Measurements from ENCODE around the gene TUBG2. TPM values are rescaled to one million over a fixed set of nuclear protein-coding genes. Genes with fewer than 3 reads are reported as not detected.
"Not testable (repeated sequence)": the region's sequence is repeated elsewhere in the genome, so short reads cannot be mapped to it uniquely, and the experiment has no call there.

The TUBG2 gene
- polyA plus RNA-seq (ENCODE audit: insufficient read length) = 37.2 TPM
- long read RNA-seq, donor 1, partial matches to known transcripts = 5 of 9 reads
- long read RNA-seq, donor 1, other reads (novel, unspliced or antisense) = 0 of 9 reads
- long read RNA-seq, donor 2, partial matches to known transcripts = 0 of 3 reads
- long read RNA-seq, donor 2, other reads (novel, unspliced or antisense) = 0 of 3 reads
- long read RNA-seq, donor 3, partial matches to known transcripts = 0 of 3 reads
- long read RNA-seq, donor 3, other reads (novel, unspliced or antisense) = 0 of 3 reads
- long read RNA-seq, donor 4 = 0 reads
- long read RNA-seq, donor 5, transcript TUBG2-201 (11 exons, 1,761 nt) = major isoform, 6 of 7 reads
- long read RNA-seq, donor 5, partial matches to known transcripts = 0 of 7 reads
- long read RNA-seq, donor 5, other reads (novel, unspliced or antisense) = 0 of 7 reads
- long read RNA-seq, donor 6, partial matches to known transcripts = 0 of 3 reads
- long read RNA-seq, donor 6, other reads (novel, unspliced or antisense) = 0 of 3 reads
- long read RNA-seq, donor 7, partial matches to known transcripts = 12 of 14 reads
- long read RNA-seq, donor 7, other reads (novel, unspliced or antisense) = 0 of 14 reads
- long read RNA-seq, donor 8, partial matches to known transcripts = 0 of 3 reads
- long read RNA-seq, donor 8, other reads (novel, unspliced or antisense) = 0 of 3 reads

DNA sequence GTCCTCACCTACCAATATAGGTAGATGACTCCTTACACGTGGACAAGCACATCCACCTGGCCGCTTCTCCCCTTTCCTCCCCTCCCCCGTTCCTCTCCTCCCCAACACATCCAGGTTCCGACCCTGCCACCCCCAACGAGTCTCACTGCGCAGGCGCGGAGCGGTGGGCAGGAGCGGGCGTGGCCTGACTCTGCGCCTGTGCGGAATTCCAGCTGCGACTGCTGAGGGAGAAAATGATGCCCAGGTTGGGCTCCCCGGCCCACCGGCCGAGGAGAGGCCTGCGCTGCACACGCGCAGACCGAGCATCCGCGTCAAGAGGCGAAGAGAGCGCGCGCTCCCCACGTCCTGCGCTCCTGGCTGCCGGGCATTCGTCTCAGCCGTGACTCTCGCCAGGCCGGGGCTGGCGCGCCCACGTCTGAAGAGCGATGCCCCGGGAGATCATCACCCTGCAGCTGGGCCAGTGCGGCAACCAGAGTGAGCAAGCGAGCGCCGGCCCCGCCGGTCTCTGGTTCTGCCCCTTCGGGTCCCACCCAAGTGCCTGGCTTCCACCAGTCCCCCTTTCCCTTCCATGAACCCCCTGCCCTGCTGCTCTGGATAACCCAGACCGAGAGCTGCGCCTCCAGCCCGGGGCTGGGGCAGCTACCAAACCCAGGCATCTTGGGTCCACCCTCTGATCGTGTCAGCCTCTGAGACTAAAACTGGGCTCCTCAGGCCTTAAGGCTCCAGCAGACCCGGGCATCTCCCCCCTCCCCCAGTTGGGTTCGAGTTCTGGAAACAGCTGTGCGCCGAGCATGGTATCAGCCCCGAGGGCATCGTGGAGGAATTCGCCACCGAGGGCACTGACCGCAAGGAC is at the start of gene TUBG2:
TSS of gene TUBG2 (plus strand) at position 206 of the 853 bp plus-strand sequence. CDS start at position 426, 220 bp downstream.
- DNase-seq = peak; percentile 93

DNA sequence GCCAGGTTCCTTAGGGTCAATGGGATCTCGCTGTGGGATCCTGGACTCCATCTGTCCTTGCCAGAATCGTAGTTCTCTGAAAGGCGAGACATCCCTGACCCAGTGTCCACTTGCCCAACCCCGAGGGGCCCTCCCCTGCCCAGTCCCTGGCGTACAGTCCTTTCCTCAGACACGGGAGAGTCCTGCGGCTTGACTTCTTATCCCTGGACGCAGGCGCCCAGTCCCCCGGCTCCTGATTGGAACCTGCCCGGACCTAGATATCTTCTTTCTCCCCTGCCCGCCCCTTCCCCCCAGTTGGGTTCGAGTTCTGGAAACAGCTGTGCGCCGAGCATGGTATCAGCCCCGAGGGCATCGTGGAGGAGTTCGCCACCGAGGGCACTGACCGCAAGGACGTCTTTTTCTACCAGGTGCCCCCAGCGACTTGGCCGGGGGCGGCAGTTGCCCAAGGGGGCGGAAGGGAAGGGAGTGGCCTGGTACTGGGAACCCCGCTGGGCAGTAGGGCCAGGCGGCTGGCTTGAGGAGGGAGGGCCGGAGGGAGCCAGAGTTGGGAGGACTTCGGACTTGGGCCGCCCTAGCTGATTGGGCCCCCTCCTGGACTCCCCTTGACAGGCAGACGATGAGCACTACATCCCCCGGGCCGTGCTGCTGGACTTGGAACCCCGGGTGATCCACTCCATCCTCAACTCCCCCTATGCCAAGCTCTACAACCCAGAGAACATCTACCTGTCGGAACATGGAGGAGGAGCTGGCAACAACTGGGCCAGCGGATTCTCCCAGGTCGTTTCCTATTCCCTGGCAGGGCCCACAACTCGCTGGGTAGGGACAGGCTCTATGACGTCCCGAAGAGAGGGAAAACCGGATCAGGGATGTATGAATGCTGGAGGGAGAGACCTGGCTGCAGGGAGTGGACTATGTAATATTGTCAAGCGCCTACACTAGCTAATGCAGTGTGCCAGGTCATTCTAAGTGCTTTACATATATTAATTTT is 49.0 kb upstream of the TUBG2 start:
- DNase-seq = not testable (repeated sequence)

DNA sequence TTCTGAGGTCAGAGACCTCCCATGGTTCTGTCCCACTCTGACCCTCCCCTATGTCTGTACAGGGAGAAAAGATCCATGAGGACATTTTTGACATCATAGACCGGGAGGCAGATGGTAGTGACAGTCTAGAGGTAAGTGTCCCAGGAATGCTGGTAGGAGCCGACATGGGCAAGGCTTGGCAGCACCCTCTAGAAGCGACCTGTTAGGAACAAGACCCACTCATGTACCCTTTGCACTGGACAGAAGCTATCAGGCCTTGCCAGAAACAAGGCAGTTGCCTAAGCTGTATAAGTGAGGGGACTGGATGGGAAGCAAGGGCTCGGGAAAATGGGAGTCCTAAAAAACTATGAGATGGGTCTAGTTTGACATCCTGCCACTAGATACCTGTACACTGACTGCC is 47.1 kb upstream of the TUBG2 start:
- no peak for DNase-seq

DNA sequence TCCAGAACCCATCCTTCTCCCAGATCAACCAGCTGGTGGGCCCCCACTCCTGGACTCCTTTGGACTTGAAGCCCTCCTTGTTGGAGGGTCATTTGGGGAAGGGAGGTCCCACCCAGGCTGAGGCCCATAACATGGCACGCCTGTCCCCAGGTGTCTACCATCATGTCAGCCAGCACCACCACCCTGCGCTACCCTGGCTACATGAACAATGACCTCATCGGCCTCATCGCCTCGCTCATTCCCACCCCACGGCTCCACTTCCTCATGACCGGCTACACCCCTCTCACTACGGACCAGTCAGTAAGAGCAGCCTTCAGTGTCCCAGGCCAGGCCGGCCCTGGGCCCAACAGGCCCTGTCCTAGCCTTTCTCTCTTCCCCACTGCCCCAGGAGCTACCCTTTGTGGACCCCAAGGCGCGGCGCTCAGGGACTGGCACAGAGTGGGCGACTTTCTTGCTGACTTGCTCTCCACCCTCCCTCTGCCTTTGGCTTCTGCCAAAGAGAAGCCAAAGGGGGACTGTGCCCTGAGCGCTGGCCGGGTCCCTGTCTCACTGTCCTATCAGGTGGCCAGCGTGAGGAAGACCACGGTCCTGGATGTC is 45.3 kb upstream of the TUBG2 start:
- DNase-seq = no peak

- DNase-seq = no peak
Measured at GRCh38 chr17:42617956-42618431, 41.1 kb upstream of the TUBG2 start.

GRCh38 chr17:42618442-42619150 is 40.5 kb upstream of the TUBG2 start:
- DNase-seq = no peak

GRCh38 chr17:42621987-42622386 is 37.1 kb upstream of the TUBG2 start:
- not testable (repeated sequence) for DNase-seq

- DNase-seq = no peak
Measured at GRCh38 chr17:42623271-42623670, 35.8 kb upstream of the TUBG2 start.

GRCh38 chr17:42623732-42624596 is 35.1 kb upstream of the TUBG2 start:
- no peak for DNase-seq

GRCh38 chr17:42627032-42627764 is 31.9 kb upstream of the TUBG2 start:
- DNase-seq = not testable (repeated sequence)

- no peak for DNase-seq
Measured at GRCh38 chr17:42629411-42630009, 29.6 kb upstream of the TUBG2 start.

DNA sequence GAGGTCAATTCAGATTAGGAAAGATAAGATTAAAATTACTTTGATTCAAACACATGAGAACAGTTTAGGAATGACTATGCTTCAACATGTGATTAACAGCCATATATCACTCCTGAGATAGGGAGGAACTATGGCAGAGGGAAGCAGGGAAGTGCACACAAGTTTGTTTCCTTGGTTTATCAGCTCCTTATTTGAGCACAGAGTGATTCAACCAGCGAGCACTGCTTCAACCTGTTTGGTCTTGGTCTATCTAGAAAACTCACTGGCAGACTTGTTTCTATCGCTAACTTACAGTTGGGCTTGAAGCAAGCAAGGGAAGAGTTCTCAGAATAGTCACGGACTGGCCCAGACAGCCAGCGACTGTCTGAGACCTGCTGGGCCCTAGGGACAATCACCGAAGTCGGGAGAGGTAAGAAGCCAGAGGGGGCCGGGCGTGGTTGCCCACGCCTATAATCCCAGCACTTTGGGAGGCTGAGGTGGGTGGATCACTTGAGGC is 26.1 kb upstream of the TUBG2 start:
- no peak for DNase-seq

GRCh38 chr17:42639525-42640113 is 19.5 kb upstream of the TUBG2 start:
- DNase-seq = no peak

GRCh38 chr17:42640121-42640520 is 19.0 kb upstream of the TUBG2 start:
- no peak for DNase-seq

DNA sequence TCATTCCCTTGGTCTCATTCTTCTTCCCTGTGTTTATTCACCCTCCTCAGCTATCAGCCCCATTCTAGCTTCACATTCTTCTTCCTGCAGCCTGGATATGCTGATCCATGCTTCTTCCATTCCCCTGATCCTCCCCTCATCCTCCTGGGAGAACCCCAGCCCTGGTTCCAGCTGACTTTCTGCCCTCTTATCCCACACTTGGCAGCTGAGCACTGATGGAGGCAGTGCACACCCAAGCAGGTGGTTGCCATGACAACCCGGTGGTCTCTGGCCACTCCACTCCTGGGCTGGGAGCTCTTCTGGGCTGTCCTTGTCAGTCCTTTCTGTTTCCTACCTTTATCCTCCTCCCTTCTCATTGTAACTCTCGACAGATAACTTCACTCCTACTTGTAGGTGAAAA is 16.7 kb upstream of the TUBG2 start:
- DNase-seq = no peak

- DNase-seq = no peak
Measured at GRCh38 chr17:42647778-42648177, 11.3 kb upstream of the TUBG2 start.

- DNase-seq = no peak
Measured at GRCh38 chr17:42651392-42651791, 7.7 kb upstream of the TUBG2 start.
